Cardiac fibroblast (primary cell): ENCODE data around the gene CHRNA7.

Experiments
- DNase-seq, 2 donors: peaks; one replicate each; pipeline versions ENCODE4 v3.0.0 to v3.0.0-alpha.2; 2010; ENCODE audit warnings: low read depth in 2 of 2
- H3K4me3 ChIP-seq, 2 donors: replicated peaks in 1 of 2; 1 replicate in 1 of 2; 2 replicates in 1 of 2; pipeline ENCODE4 v1.5.1; 2011; ENCODE audit warnings: low read depth in 2 of 2, low read length in 2 of 2, mild to moderate bottlenecking in 2 of 2, moderate library complexity in 1 of 2
- TF ChIP-seq, protein P1 (sequence below): IDR thresholded peaks from one replicate; pipeline ENCODE4 v1.5.1; 2011; ENCODE audit warnings: low read depth, mild to moderate bottlenecking, low read length, inconsistent platforms

CHRNA7 gene

DNA sequence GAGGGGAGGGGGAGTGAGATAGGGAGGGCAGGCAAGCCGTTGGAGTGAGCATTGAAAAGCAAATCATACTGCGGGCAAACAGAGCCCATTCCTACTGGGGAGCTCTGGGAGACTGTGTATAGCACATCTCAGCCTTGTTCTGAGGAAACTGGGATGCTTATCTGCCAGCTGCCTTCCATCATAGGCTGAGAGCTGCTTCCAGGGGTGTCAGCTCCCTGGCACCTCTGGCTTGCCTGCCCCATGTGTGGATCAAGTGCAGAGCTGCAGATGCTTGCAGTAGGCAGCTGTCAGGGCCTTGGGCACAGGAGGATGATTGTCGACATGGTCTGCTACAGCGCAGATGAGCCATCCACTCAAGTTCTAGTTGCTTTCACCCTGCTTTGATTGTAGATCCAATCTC lies 86.8 kb downstream of the CHRNA7 start:
- TF ChIP-seq, protein P1, sequence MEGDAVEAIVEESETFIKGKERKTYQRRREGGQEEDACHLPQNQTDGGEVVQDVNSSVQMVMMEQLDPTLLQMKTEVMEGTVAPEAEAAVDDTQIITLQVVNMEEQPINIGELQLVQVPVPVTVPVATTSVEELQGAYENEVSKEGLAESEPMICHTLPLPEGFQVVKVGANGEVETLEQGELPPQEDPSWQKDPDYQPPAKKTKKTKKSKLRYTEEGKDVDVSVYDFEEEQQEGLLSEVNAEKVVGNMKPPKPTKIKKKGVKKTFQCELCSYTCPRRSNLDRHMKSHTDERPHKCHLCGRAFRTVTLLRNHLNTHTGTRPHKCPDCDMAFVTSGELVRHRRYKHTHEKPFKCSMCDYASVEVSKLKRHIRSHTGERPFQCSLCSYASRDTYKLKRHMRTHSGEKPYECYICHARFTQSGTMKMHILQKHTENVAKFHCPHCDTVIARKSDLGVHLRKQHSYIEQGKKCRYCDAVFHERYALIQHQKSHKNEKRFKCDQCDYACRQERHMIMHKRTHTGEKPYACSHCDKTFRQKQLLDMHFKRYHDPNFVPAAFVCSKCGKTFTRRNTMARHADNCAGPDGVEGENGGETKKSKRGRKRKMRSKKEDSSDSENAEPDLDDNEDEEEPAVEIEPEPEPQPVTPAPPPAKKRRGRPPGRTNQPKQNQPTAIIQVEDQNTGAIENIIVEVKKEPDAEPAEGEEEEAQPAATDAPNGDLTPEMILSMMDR = no peak
- H3K4me3 ChIP-seq = no peak overlapping the region
- DNase-seq = no peak

GRCh38 chr15:32119286-32119685 lies 89.0 kb downstream of the CHRNA7 start:
- TF ChIP-seq, protein P1 = no peak
- DNase-seq = no peak
- no peak overlapping the region for H3K4me3 ChIP-seq

GRCh38 chr15:32119694-32120330 lies 89.5 kb downstream of the CHRNA7 start:
- H3K4me3 ChIP-seq = no peak overlapping the region
- TF ChIP-seq, protein P1 = no peak
- DNase-seq = no peak

DNA sequence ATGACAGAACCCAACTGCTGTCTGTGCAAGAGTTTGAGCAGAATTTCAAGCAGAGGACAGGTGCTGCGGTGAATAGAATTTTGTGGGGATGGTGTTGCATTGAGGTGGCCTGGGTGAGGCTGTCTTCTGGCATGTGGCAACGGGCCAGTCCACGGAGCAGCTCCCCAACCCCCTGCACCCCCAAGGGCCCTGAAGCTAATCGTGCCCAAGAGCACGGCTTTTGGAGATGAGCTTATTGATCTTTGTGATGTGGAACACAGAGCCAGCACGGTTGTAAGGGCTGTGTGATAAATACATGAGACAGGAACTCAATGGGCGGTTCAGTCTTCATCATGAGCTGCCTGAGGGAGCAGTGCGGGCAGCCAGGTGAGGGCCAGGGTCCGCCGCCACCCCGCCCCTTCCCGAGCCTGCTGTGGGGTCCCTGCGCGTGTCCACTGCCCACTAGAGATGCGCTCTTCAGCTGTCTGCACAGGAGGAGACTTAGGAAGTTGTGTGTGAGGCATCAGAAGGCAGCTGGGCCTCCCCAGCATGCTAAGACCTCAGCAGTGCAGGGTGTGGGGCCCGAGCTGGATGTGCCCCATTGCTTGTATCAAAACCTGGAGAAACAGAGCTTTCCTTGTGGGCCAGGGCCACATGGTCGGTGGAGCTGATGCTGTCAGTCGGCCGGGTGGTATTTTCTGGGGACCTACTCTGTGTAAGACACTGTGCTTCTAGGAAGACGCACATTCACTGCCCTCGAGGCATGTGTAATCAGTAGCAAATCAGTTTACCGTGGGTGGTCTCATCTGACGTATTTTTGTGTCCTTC lies 90.5 kb downstream of the CHRNA7 start:
- DNase-seq = no peak
- TF ChIP-seq, protein P1 = no peak
- H3K4me3 ChIP-seq = no peak overlapping the region

GRCh38 chr15:32121384-32121695 lies 91.0 kb downstream of the CHRNA7 start:
- TF ChIP-seq, protein P1 = no peak
- no peak overlapping the region for H3K4me3 ChIP-seq
- DNase-seq = no peak

DNA sequence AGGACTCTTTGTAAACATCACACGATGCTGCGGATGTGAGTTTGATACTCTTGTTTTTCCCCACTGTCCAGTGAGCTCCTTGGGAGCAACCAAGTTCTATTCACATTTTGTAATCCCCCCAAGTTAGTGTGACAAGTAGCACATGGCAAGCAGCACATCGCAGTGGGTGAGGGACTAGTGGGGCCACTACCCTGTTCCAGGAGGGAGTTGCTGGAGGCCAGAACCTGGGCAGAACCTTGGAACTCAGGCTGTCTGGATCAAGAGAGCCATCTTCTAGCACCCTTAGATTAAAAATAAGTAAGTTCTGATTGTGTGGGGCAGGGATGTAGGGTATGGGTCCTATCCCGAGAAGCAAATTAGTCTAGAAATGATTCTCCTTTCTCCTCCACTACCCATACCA lies 91.7 kb downstream of the CHRNA7 start:
- no peak overlapping the region for H3K4me3 ChIP-seq
- TF ChIP-seq, protein P1 = no peak
- DNase-seq = no peak
